Measurements from ENCODE around the gene C16orf78.

- TF ChIP-seq CTCF (conservative IDR thresholded peaks at IDR 0.05 in 1 of 2, IDR thresholded peaks at IDR 0.05 in 1 of 2; ENCODE audit: extremely low read depth in 1 of 2, insufficient read depth in 1 of 2, low read depth in 1 of 2, low read length in 2 of 2) (peak; percentile 69 to 83), EZH2 (IDR thresholded peaks at IDR 0.05; ENCODE audit: borderline replicate concordance, low read length) (peak; percentile 42)
Measured at GRCh38 chr16:49350265-49351095, 23.1 kb upstream of the C16orf78 start.

Measured in mammary epithelial cell (primary cell).